MM.1S (cell line): ENCODE data around the gene STIM1.

Experiments used
- DNase-seq: peaks from one replicate; pipeline ENCODE4 v3.0.0-alpha.2; 2015
- H2AFZ ChIP-seq: fragments of 300-600 bp; sonication (generic); 2 replicates; pipeline ENCODE4 v1.6.0; 2016; ENCODE audit warnings: antibody characterized with exemption, low read length
- H3F3A ChIP-seq: fragments of 300-600 bp; sonication (generic); 2 replicates; pipeline ENCODE4 v1.6.1; 2016; ENCODE audit warnings: mild to moderate bottlenecking, antibody characterized with exemption, low read length, moderate library complexity, mixed read lengths; ENCODE audit not compliant: insufficient read depth
- H3K27ac ChIP-seq: fragments of 300-600 bp; sonication (generic); 2 replicates; pipeline ENCODE4 v1.5.1; 2016; ENCODE audit warnings: mild to moderate bottlenecking, low read length
- H3K27me3 ChIP-seq: fragments of 300-600 bp; sonication (generic); replicated peaks from 2 replicates; pipeline ENCODE4 v1.6.0; 2016; ENCODE audit warnings: low read length; ENCODE audit not compliant: insufficient read depth
- H3K36me3 ChIP-seq: fragments of 300-600 bp; sonication (generic); replicated peaks from 2 replicates; pipeline ENCODE4 v1.6.1; 2016; ENCODE audit warnings: mild to moderate bottlenecking, low read length, mixed read lengths; ENCODE audit not compliant: insufficient read depth
- H3K4me1 ChIP-seq: fragments of 300-600 bp; sonication (generic); 2 replicates; pipeline ENCODE4 v1.6.1; 2016; ENCODE audit warnings: low read length, mixed read lengths
- H3K4me2 ChIP-seq: fragments of 300-600 bp; sonication (generic); 2 replicates; pipeline ENCODE4 v1.6.0; 2016; ENCODE audit warnings: low read depth, low read length
- H3K4me3 ChIP-seq: fragments of 300-600 bp; sonication (generic); 2 replicates; pipeline ENCODE4 v1.5.1; 2016; ENCODE audit warnings: low read length, mixed read lengths
- H3K79me2 ChIP-seq: fragments of 300-600 bp; sonication (generic); 2 replicates; pipeline ENCODE4 v1.6.1; 2016; ENCODE audit warnings: mixed run types, low read length, mixed read lengths
- H3K9ac ChIP-seq: fragments of 300-600 bp; sonication (generic); 2 replicates; pipeline ENCODE4 v1.6.1; 2016; ENCODE audit warnings: low read length, mixed read lengths
- H3K9me2 ChIP-seq: fragments of 300-600 bp; sonication (generic); replicated peaks from 2 replicates; pipeline ENCODE4 v1.6.1; 2016; ENCODE audit warnings: mild to moderate bottlenecking, low read length, mixed read lengths; ENCODE audit not compliant: insufficient read depth
- H3K9me3 ChIP-seq: fragments of 300-600 bp; sonication (generic); replicated peaks from 2 replicates; pipeline ENCODE4 v1.6.1; 2016; ENCODE audit warnings: mild to moderate bottlenecking, low read length, mixed read lengths; ENCODE audit not compliant: insufficient read depth
- H4K20me1 ChIP-seq: fragments of 300-600 bp; sonication (generic); 2 replicates; pipeline ENCODE4 v1.6.1; 2016; ENCODE audit warnings: mild to moderate bottlenecking, low read length, moderate library complexity, mixed read lengths; ENCODE audit not compliant: insufficient read depth
- EZH2 ChIP-seq: fragments of 300-600 bp; sonication (generic); optimal IDR thresholded peaks from 2 replicates; pipeline ENCODE3; 2017; ENCODE audit warnings: low read depth, mild to moderate bottlenecking, antibody characterized with exemption, low read length, mixed read lengths
- EZH2phosphoT487 ChIP-seq: fragments of 300-600 bp; sonication (generic); IDR thresholded peaks from 2 replicates; pipeline ENCODE4 v1.6.1; 2018; ENCODE audit warnings: antibody characterized with exemption, low read length
- TF ChIP-seq, protein P1 (sequence below): fragments of 300-600 bp; sonication (generic); IDR thresholded peaks from 2 replicates; pipeline ENCODE4 v1.5.1; 2016; ENCODE audit warnings: antibody characterized with exemption, low read length, mixed read lengths

Gene STIM1

DNA sequence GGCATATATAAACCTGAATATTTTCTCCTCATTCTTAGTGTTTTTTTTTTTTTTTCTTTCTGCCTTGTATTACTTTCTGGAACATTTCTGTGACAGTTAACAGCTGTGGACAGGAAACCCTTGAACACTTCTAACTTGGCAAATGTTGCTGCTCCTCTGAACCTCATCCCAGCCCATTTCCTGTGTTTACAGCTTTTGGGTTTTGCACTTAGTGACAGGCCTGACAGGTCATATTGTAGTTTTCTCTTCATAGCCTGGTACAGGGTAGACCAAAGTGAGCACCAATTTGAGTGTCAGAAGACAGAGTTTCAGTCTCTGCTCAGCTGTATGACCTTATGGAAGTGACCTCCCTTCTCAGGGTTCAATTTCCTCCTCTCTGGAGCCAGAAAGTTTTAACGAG lies 91.6 kb downstream of the STIM1 start:
- H3K36me3 ChIP-seq = no peaks in the 10 kb centered on the region
- peaks cover 47% of the 10 kb centered on the region for H3F3A ChIP-seq
- peaks cover 77% of the 10 kb centered on the region for H3K79me2 ChIP-seq
- TF ChIP-seq, protein P1, sequence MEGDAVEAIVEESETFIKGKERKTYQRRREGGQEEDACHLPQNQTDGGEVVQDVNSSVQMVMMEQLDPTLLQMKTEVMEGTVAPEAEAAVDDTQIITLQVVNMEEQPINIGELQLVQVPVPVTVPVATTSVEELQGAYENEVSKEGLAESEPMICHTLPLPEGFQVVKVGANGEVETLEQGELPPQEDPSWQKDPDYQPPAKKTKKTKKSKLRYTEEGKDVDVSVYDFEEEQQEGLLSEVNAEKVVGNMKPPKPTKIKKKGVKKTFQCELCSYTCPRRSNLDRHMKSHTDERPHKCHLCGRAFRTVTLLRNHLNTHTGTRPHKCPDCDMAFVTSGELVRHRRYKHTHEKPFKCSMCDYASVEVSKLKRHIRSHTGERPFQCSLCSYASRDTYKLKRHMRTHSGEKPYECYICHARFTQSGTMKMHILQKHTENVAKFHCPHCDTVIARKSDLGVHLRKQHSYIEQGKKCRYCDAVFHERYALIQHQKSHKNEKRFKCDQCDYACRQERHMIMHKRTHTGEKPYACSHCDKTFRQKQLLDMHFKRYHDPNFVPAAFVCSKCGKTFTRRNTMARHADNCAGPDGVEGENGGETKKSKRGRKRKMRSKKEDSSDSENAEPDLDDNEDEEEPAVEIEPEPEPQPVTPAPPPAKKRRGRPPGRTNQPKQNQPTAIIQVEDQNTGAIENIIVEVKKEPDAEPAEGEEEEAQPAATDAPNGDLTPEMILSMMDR = no peak
- no peak for TF ChIP-seq EZH2
- peaks cover 71% of the 10 kb centered on the region for H3K4me1 ChIP-seq
- H4K20me1 ChIP-seq = no peaks in the 10 kb centered on the region
- no peaks in the 10 kb centered on the region for H3K9me3 ChIP-seq
- H2AFZ ChIP-seq = no peak overlapping the region
- H3K4me3 ChIP-seq = peak overlapping the region; percentile 3; the same call in 1 of the 2 replicates
- H3K27me3 ChIP-seq = no peaks in the 10 kb centered on the region
- H3K9me2 ChIP-seq = no peaks in the 10 kb centered on the region
- DNase-seq = peak; percentile 91
- peak overlapping the region; percentile 87 for H3K27ac ChIP-seq
- peak overlapping the region; percentile 41; the same call in 1 of the 2 replicates for H3K9ac ChIP-seq
- H3K4me2 ChIP-seq = peak overlapping the region; percentile 73

DNA sequence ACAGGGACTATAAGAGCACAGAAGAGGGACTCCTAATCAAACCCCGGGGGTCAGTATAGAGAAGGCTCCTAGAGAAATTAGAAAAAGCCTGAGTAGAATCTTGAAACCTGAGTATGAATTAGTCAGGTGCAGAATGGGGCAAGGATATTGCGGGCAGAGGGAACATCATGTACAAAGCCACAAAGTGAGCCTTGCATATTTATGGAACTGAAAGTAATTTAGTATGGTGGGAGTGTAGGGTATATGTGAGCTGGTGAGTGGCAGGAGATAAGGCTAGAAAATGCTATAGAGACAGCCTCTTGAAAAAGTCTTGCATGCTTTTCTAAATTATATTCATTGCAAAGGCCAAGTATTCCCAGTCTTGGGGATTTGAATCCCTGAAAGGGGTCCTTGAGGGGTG lies 93.7 kb downstream of the STIM1 start:
- TF ChIP-seq EZH2 = no peak
- TF ChIP-seq EZH2phosphoT487 = no peak
- TF ChIP-seq, protein P1 = no peak
- no peaks in the 10 kb centered on the region for H3K27me3 ChIP-seq
- no peaks in the 10 kb centered on the region for H4K20me1 ChIP-seq
- H3K4me2 ChIP-seq = peak overlapping the region; percentile 73
- peak overlapping the region; percentile 87; the same call in 1 of the 2 replicates for H3K27ac ChIP-seq
- H3K36me3 ChIP-seq = no peaks in the 10 kb centered on the region
- DNase-seq = peak; percentile 87
- no peak overlapping the region for H3K9ac ChIP-seq
- H3K4me3 ChIP-seq = peak overlapping the region; percentile 11; the same call in 1 of the 2 replicates
- peaks cover 78% of the 10 kb centered on the region for H3K4me1 ChIP-seq
- H3F3A ChIP-seq = peaks cover 47% of the 10 kb centered on the region
- H2AFZ ChIP-seq = no peak overlapping the region
- H3K79me2 ChIP-seq = peaks cover 75% of the 10 kb centered on the region
- H3K9me3 ChIP-seq = no peaks in the 10 kb centered on the region
- no peaks in the 10 kb centered on the region for H3K9me2 ChIP-seq

DNA sequence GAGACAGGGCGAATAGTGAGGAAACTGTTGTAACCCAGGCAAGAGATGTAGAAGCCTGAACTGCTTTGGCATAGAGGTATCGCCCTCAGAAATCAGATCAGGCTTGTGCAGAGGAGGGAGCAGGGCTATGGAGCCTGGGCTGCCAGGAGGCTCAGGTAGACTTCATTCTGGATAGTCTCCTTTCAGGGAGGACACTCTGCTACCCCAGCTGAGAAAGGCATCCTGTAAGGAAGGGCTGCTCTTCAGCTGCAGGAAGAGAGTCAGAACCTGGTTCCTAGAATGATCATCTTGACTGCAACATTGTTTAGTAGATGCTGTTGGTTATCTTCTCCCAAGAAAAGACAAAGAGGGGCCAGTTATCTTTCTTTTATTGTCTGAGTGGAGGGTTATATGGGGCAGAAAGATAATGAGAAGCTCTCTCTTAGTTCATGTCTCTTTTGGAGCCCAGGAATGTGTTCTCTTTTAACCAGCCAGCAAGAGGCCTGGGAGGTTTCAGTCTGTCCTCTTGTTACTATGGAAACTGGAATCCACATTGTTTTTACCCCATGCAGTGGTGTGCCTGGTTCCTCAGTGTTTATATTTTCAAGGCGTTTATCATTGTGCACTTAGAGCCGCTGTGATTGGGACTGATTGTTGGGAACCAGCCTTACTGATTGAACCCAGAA lies 95.7 kb downstream of the STIM1 start:
- no peaks in the 10 kb centered on the region for H3K36me3 ChIP-seq
- no peaks in the 10 kb centered on the region for H3K9me2 ChIP-seq
- DNase-seq = peak; percentile 10
- H3K9me3 ChIP-seq = no peaks in the 10 kb centered on the region
- H4K20me1 ChIP-seq = no peaks in the 10 kb centered on the region
- H3K4me3 ChIP-seq = no peak overlapping the region
- peak overlapping the region; percentile 28 for H3K4me2 ChIP-seq
- TF ChIP-seq EZH2 = no peak
- TF ChIP-seq, protein P1 = no peak
- peaks cover 41% of the 10 kb centered on the region for H3F3A ChIP-seq
- H3K9ac ChIP-seq = no peak overlapping the region
- H2AFZ ChIP-seq = no peak overlapping the region
- H3K79me2 ChIP-seq = peaks cover 73% of the 10 kb centered on the region
- H3K4me1 ChIP-seq = peaks cover 77% of the 10 kb centered on the region
- no peaks in the 10 kb centered on the region for H3K27me3 ChIP-seq
- H3K27ac ChIP-seq = peak overlapping the region; percentile 15; the same call in 1 of the 2 replicates
